ENCODE measurements around the gene PPIL6. TPM values are rescaled to one million over a fixed set of nuclear protein-coding genes. Genes with fewer than 3 reads are reported as not detected.

The PPIL6 gene
- polyA plus RNA-seq, 1 donor (not counting 4 experiments of a cell fraction or from before 2014, with no cell fraction given), result 1.4 TPM

GRCh38 chr6:109345986-109346385 lies 94.4 kb downstream of the PPIL6 start:
- dilution Hi-C loops (cut with MboI; ENCODE audit: extremely low pct_ligation_motif_present, low sequenced_read_pairs), result no loop called here
- DNase-seq (ENCODE audit: low read depth, low spot score), result no peak
- no peaks in the 10 kb centered on the region for H3K9me3 ChIP-seq (ENCODE audit: control insufficient read depth, low read depth, low read length)
- no peak overlapping the region for H3K4me3 ChIP-seq (ENCODE audit: control insufficient read depth in 2 of 3, extremely low read depth in 1 of 3, insufficient read depth in 2 of 3, low read depth in 1 of 3, low read length in 3 of 3)
- no peak overlapping the region for H3K27ac ChIP-seq (ENCODE audit: control insufficient read depth, insufficient read depth, low read length)
- H3K27me3 ChIP-seq (ENCODE audit: control insufficient read depth, extremely low read depth, insufficient read depth, low read length), result no peaks in the 10 kb centered on the region
- no peak overlapping the region for H2AFZ ChIP-seq (ENCODE audit: control insufficient read depth, low read length)
- no peaks in the 10 kb centered on the region for H3K36me3 ChIP-seq (ENCODE audit: control insufficient read depth in 2 of 2, extremely low read depth in 1 of 2, insufficient read depth in 2 of 2, low read length in 2 of 2)
- no peaks in the 10 kb centered on the region for H3K79me2 ChIP-seq (ENCODE audit: control insufficient read depth, insufficient read depth, low read length)
- H3K9me1 ChIP-seq (ENCODE audit: control insufficient read depth, extremely low read depth, insufficient read depth, low read length), result no peaks in the 10 kb centered on the region
- H3K4me1 ChIP-seq (ENCODE audit: control insufficient read depth, extremely low read depth, insufficient read depth, low read length), result no peaks in the 10 kb centered on the region
- no peak overlapping the region for H3K9ac ChIP-seq (ENCODE audit: control insufficient read depth, extremely low read depth, insufficient read depth, low read length)
- no peak for FAIRE-seq
- H4K20me1 ChIP-seq (ENCODE audit: control insufficient read depth, extremely low read depth, insufficient read depth, low read length), result no peaks in the 10 kb centered on the region
- no peak for TF ChIP-seq EZH2 (IDR thresholded peaks at IDR 0.05; ENCODE audit: low read length)
- TF ChIP-seq, protein P1, sequence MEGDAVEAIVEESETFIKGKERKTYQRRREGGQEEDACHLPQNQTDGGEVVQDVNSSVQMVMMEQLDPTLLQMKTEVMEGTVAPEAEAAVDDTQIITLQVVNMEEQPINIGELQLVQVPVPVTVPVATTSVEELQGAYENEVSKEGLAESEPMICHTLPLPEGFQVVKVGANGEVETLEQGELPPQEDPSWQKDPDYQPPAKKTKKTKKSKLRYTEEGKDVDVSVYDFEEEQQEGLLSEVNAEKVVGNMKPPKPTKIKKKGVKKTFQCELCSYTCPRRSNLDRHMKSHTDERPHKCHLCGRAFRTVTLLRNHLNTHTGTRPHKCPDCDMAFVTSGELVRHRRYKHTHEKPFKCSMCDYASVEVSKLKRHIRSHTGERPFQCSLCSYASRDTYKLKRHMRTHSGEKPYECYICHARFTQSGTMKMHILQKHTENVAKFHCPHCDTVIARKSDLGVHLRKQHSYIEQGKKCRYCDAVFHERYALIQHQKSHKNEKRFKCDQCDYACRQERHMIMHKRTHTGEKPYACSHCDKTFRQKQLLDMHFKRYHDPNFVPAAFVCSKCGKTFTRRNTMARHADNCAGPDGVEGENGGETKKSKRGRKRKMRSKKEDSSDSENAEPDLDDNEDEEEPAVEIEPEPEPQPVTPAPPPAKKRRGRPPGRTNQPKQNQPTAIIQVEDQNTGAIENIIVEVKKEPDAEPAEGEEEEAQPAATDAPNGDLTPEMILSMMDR (optimal IDR thresholded peaks at IDR 0.05 in 1 of 3, IDR thresholded peaks at IDR 0.05 in 1 of 3, conservative IDR thresholded peaks at IDR 0.05 in 1 of 3; ENCODE audit: extremely low read depth in 1 of 3, insufficient read depth in 2 of 3, low read length in 3 of 3), result no peak
- H3K4me2 ChIP-seq (ENCODE audit: control insufficient read depth, extremely low read depth, insufficient read depth, low read depth, low read length), result no peak overlapping the region

DNA sequence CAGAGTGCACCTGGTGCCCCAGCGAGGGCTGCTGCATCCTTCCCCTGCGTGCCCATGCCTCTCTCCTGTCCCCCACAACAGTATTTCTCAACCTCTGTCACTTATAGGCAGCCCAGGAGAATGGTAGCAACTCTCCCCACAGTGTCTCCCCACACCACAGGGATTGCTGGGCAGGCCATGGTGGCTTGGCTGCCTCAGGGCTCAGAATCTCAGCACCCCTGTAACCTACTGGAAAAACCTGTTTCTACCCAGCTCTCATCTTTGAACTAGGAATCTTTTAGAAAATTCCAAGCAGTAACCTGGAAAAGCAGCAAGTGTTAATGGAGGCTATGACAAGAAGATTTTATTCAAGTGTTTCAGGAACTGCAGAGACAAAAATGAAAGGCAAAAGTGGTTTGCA lies 96.2 kb downstream of the PPIL6 start:
- Histone ChIP-seq H3K27ac (ENCODE audit: control insufficient read depth, insufficient read depth, low read length) (no peak overlapping the region), H3K9me3 (ENCODE audit: control insufficient read depth, low read depth, low read length) (no peaks in the 10 kb centered on the region), H3K9me1 (ENCODE audit: control insufficient read depth, extremely low read depth, insufficient read depth, low read length) (no peaks in the 10 kb centered on the region), H3K4me1 (ENCODE audit: control insufficient read depth, extremely low read depth, insufficient read depth, low read length) (no peaks in the 10 kb centered on the region), H3K36me3 (ENCODE audit: control insufficient read depth in 2 of 2, extremely low read depth in 1 of 2, insufficient read depth in 2 of 2, low read length in 2 of 2) (no peaks in the 10 kb centered on the region), H3K79me2 (ENCODE audit: control insufficient read depth, insufficient read depth, low read length) (no peaks in the 10 kb centered on the region), H2AFZ (ENCODE audit: control insufficient read depth, low read length) (no peak overlapping the region), H3K9ac (ENCODE audit: control insufficient read depth, extremely low read depth, insufficient read depth, low read length) (no peak overlapping the region), H3K4me3 (ENCODE audit: control insufficient read depth in 2 of 3, extremely low read depth in 1 of 3, insufficient read depth in 2 of 3, low read depth in 1 of 3, low read length in 3 of 3) (no peak overlapping the region), H3K27me3 (ENCODE audit: control insufficient read depth, extremely low read depth, insufficient read depth, low read length) (no peaks in the 10 kb centered on the region), H4K20me1 (ENCODE audit: control insufficient read depth, extremely low read depth, insufficient read depth, low read length) (no peaks in the 10 kb centered on the region), H3K4me2 (ENCODE audit: control insufficient read depth, extremely low read depth, insufficient read depth, low read depth, low read length) (no peak overlapping the region)
- dilution Hi-C loops (cut with MboI; ENCODE audit: extremely low pct_ligation_motif_present, low sequenced_read_pairs), result no loop called here
- no peak for FAIRE-seq
- TF ChIP-seq EZH2 (IDR thresholded peaks at IDR 0.05; ENCODE audit: low read length), result no peak
- TF ChIP-seq, protein P1 (optimal IDR thresholded peaks at IDR 0.05 in 1 of 3, IDR thresholded peaks at IDR 0.05 in 1 of 3, conservative IDR thresholded peaks at IDR 0.05 in 1 of 3; ENCODE audit: extremely low read depth in 1 of 3, insufficient read depth in 2 of 3, low read length in 3 of 3), result no peak
- DNase-seq (ENCODE audit: low read depth, low spot score), result no peak
